ENCODE measurements around the gene NR3C1. TPM values are rescaled to one million over a fixed set of nuclear protein-coding genes. Genes with fewer than 3 reads are reported as not detected.

NR3C1 gene
- 100 to 1,000 TPM in 3 of 5 experiments, 10 to 100 TPM in 2; 68.0 to 140 (median 121) TPM for total RNA-seq
- 10 to 100 TPM; 86.1 to 90.2 TPM for polyA plus RNA-seq
- 149 reads per million, percentile 90 among the genes with 10 or more reads in this experiment for total RNA-seq

- Histone ChIP-seq H3K27ac (ENCODE audit: low read depth, low read length) (peak within 1 kb of the TSS; percentile 91), H3K4me3 (ENCODE audit: low read length) (peak within 1 kb of the TSS; percentile 98), H3K27me3 (ENCODE audit: control insufficient read depth in 2 of 2, insufficient read depth in 2 of 2, low read length in 2 of 2) (no peaks in the 10 kb centered on the region), H3K4me1 (ENCODE audit: control insufficient read depth in 2 of 2, insufficient read depth in 2 of 2, low read length in 2 of 2) (peaks cover 17 to 29% of the 10 kb centered on the region in 2 donors), H3K9me3 (ENCODE audit: control insufficient read depth in 2 of 3, low read length in 3 of 3) (no peaks in the 10 kb centered on the region), H3K36me3 (ENCODE audit: control insufficient read depth in 2 of 3, insufficient read depth in 3 of 3, low read length in 3 of 3) (peaks cover 0 to 9% (median 0%) of the 10 kb centered on the region in 3 experiments)
- Mint-ChIP-seq H3K4me1 (peaks cover 30 to 48% (median 40%) of the 10 kb centered on the region in 7 donors), H3K27me3 (peaks cover 0 to 2% (median 0%) of the 10 kb centered on the region in 5 donors), H3K27ac (peak within 1 kb of the TSS; percentile 98 to 100 (median 99)), H3K9me3 (peaks cover 0 to 6% (median 0%) of the 10 kb centered on the region in 11 donors), H3K4me3 (peak within 1 kb of the TSS; percentile 93 to 99 (median 96)), H3K36me3 (peaks cover 4 to 37% (median 20%) of the 10 kb centered on the region in 5 donors)
- CTCF ChIA-PET = interaction anchor here (0.8 to 2.8 kb wide), 10 partner anchors 10 to 789 kb away, joined by 3 to 16 read pairs (median 4); no protein-coding TSS in a partner anchor
- intact Hi-C loops (cut with micrococcal nuclease) = loop anchor here (1.0 to 10.0 kb wide), 24 partner anchors 15 to 1789 kb away; partner anchors contain the start of genes DIAPH1 (in 1 of the 2), KCTD16 (in 1 of the 2) and YIPF5 (in 1 of the 2)
- peak; percentile 85 for ATAC-seq
- peak; percentile 83 to 92 (median 90) for DNase-seq
- POLR2A ChIA-PET = interaction anchor here (0.9 to 3.0 kb wide), 16 partner anchors 9 to 790 kb away, joined by 3 to 178 read pairs (median 4); partner anchors contain the start of genes KCTD16 and YIPF5
Measured at GRCh38 chr5:143403593-143404415, at the start of gene NR3C1. TSS of gene NR3C1 (minus strand) at chr5:143403686. CDS start at chr5:143400839, 2,847 bp downstream.

DNA sequence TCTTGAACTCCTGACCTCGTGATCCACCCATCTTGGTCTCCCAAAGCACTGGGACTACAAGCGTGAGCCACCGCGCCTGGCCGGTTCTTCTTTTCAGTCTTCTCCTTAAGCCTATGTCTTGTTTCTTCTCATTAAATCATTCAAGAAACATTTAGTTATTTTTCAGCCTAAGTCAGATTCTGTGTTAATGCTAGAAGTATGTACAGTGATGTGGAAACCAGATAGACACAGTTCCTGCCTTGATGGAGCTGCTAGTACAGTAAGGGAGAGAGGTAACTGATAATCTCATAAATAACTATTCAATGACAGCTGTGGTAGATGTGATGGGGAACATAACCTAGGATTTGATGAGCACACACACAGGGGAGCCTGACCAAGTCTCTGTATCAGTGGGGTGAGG, 46.3 kb upstream of the NR3C1 start:
- ATAC-seq (no peak), DNase-seq (no peak)
- no peak overlapping the region for H3K4me3 Mint-ChIP-seq
- H3K27me3 Mint-ChIP-seq = no peaks in the 10 kb centered on the region
- no peaks in the 10 kb centered on the region for H3K36me3 ChIP-seq (ENCODE audit: control insufficient read depth in 2 of 3, insufficient read depth in 3 of 3, low read length in 3 of 3)
- POLR2A ChIA-PET = no interaction called here
- no peaks in the 10 kb centered on the region for H3K27me3 ChIP-seq (ENCODE audit: control insufficient read depth in 2 of 2, insufficient read depth in 2 of 2, low read length in 2 of 2)
- H3K9me3 Mint-ChIP-seq = peaks cover 0 to 4% (median 0%) of the 10 kb centered on the region in 11 donors
- H3K36me3 Mint-ChIP-seq = peaks cover 0 to 1% (median 0%) of the 10 kb centered on the region in 5 donors
- no peak overlapping the region for H3K4me3 ChIP-seq (ENCODE audit: low read length)
- H3K27ac ChIP-seq (ENCODE audit: low read depth, low read length) = no peak overlapping the region
- peaks cover 0 to 3% of the 10 kb centered on the region in 2 donors for H3K4me1 ChIP-seq (ENCODE audit: control insufficient read depth in 2 of 2, insufficient read depth in 2 of 2, low read length in 2 of 2)
- H3K27ac Mint-ChIP-seq = no peak overlapping the region
- no peaks in the 10 kb centered on the region for H3K9me3 ChIP-seq (ENCODE audit: control insufficient read depth in 2 of 3, low read length in 3 of 3)
- intact Hi-C loops (cut with micrococcal nuclease) = no loop called here
- H3K4me1 Mint-ChIP-seq = peaks cover 0 to 18% (median 0%) of the 10 kb centered on the region in 7 donors
- CTCF ChIA-PET = no interaction called here

GRCh38 chr5:143448518-143448917, 45.0 kb upstream of the NR3C1 start:
- Histone ChIP-seq H3K4me3 (ENCODE audit: low read length) (no peak overlapping the region), H3K4me1 (ENCODE audit: control insufficient read depth in 2 of 2, insufficient read depth in 2 of 2, low read length in 2 of 2) (peaks cover 0 to 3% of the 10 kb centered on the region in 2 donors), H3K27me3 (ENCODE audit: control insufficient read depth in 2 of 2, insufficient read depth in 2 of 2, low read length in 2 of 2) (no peaks in the 10 kb centered on the region), H3K27ac (ENCODE audit: low read depth, low read length) (no peak overlapping the region), H3K36me3 (ENCODE audit: control insufficient read depth in 2 of 3, insufficient read depth in 3 of 3, low read length in 3 of 3) (no peaks in the 10 kb centered on the region), H3K9me3 (ENCODE audit: control insufficient read depth in 2 of 3, low read length in 3 of 3) (no peaks in the 10 kb centered on the region)
- DNase-seq (no peak), ATAC-seq (peak; percentile 57)
- POLR2A ChIA-PET = interaction anchor here (1.2 kb wide), 1 partner anchor 14 kb away, joined by 3 read pairs; no protein-coding TSS in a partner anchor
- peaks cover 0 to 4% (median 0%) of the 10 kb centered on the region in 11 donors for H3K9me3 Mint-ChIP-seq
- CTCF ChIA-PET = no interaction called here
- H3K27ac Mint-ChIP-seq = no peak overlapping the region
- peaks cover 0 to 3% (median 0%) of the 10 kb centered on the region in 5 donors for H3K27me3 Mint-ChIP-seq
- H3K4me3 Mint-ChIP-seq = no peak overlapping the region
- H3K36me3 Mint-ChIP-seq = peaks cover 0 to 1% (median 0%) of the 10 kb centered on the region in 5 donors
- intact Hi-C loops (cut with micrococcal nuclease) = no loop called here
- H3K4me1 Mint-ChIP-seq = peaks cover 0 to 18% (median 0%) of the 10 kb centered on the region in 7 donors

- peaks cover 0 to 1% (median 0%) of the 10 kb centered on the region in 5 donors for H3K36me3 Mint-ChIP-seq
- no peak overlapping the region for H3K4me3 Mint-ChIP-seq
- ChIA-PET CTCF (no interaction called here), POLR2A (interaction anchor here (1.2 kb wide), 1 partner anchor 13 kb away, joined by 3 read pairs; no protein-coding TSS in a partner anchor)
- H3K27ac Mint-ChIP-seq = no peak overlapping the region
- Histone ChIP-seq H3K36me3 (ENCODE audit: control insufficient read depth in 2 of 3, insufficient read depth in 3 of 3, low read length in 3 of 3) (no peaks in the 10 kb centered on the region), H3K4me3 (ENCODE audit: low read length) (no peak overlapping the region), H3K9me3 (ENCODE audit: control insufficient read depth in 2 of 3, low read length in 3 of 3) (no peaks in the 10 kb centered on the region), H3K27ac (ENCODE audit: low read depth, low read length) (no peak overlapping the region), H3K4me1 (ENCODE audit: control insufficient read depth in 2 of 2, insufficient read depth in 2 of 2, low read length in 2 of 2) (peaks cover 0 to 3% of the 10 kb centered on the region in 2 donors), H3K27me3 (ENCODE audit: control insufficient read depth in 2 of 2, insufficient read depth in 2 of 2, low read length in 2 of 2) (no peaks in the 10 kb centered on the region)
- ATAC-seq = no peak
- H3K4me1 Mint-ChIP-seq = peaks cover 0 to 18% (median 0%) of the 10 kb centered on the region in 7 donors
- intact Hi-C loops (cut with micrococcal nuclease) = no loop called here
- peaks cover 0 to 4% (median 0%) of the 10 kb centered on the region in 11 donors for H3K9me3 Mint-ChIP-seq
- no peak for DNase-seq
- peaks cover 0 to 3% (median 0%) of the 10 kb centered on the region in 5 donors for H3K27me3 Mint-ChIP-seq
Measured at GRCh38 chr5:143447983-143448382, 44.5 kb upstream of the NR3C1 start.

- Histone ChIP-seq H3K27me3 (ENCODE audit: control insufficient read depth in 2 of 2, insufficient read depth in 2 of 2, low read length in 2 of 2) (no peaks in the 10 kb centered on the region), H3K36me3 (ENCODE audit: control insufficient read depth in 2 of 3, insufficient read depth in 3 of 3, low read length in 3 of 3) (no peaks in the 10 kb centered on the region), H3K4me1 (ENCODE audit: control insufficient read depth in 2 of 2, insufficient read depth in 2 of 2, low read length in 2 of 2) (peaks cover 0 to 3% of the 10 kb centered on the region in 2 donors), H3K9me3 (ENCODE audit: control insufficient read depth in 2 of 3, low read length in 3 of 3) (no peaks in the 10 kb centered on the region), H3K4me3 (ENCODE audit: low read length) (no peak overlapping the region), H3K27ac (ENCODE audit: low read depth, low read length) (no peak overlapping the region)
- H3K4me3 Mint-ChIP-seq = no peak overlapping the region
- DNase-seq (no peak), ATAC-seq (peak; percentile 54)
- H3K9me3 Mint-ChIP-seq = peaks cover 0 to 4% (median 0%) of the 10 kb centered on the region in 11 donors
- peaks cover 0 to 18% (median 0%) of the 10 kb centered on the region in 7 donors for H3K4me1 Mint-ChIP-seq
- CTCF ChIA-PET = interaction anchor here (0.6 to 0.7 kb wide), 2 partner anchors 13 to 101 kb away, joined by 3 read pairs; no protein-coding TSS in a partner anchor
- intact Hi-C loops (cut with micrococcal nuclease) = no loop called here
- peak overlapping the region in 1 of 9 donors; percentile 9 for H3K27ac Mint-ChIP-seq
- POLR2A ChIA-PET = interaction anchor here (0.7 to 1.2 kb wide), 2 partner anchors 8 to 12 kb away, joined by 4 to 5 read pairs; no protein-coding TSS in a partner anchor
- peaks cover 0 to 1% (median 0%) of the 10 kb centered on the region in 5 donors for H3K36me3 Mint-ChIP-seq
- H3K27me3 Mint-ChIP-seq = peaks cover 0 to 3% (median 0%) of the 10 kb centered on the region in 5 donors
Measured at GRCh38 chr5:143446535-143447226, 43.2 kb upstream of the NR3C1 start.

GRCh38 chr5:143445776-143446175, 42.3 kb upstream of the NR3C1 start:
- Histone ChIP-seq H3K9me3 (ENCODE audit: control insufficient read depth in 2 of 3, low read length in 3 of 3) (no peaks in the 10 kb centered on the region), H3K36me3 (ENCODE audit: control insufficient read depth in 2 of 3, insufficient read depth in 3 of 3, low read length in 3 of 3) (no peaks in the 10 kb centered on the region), H3K4me3 (ENCODE audit: low read length) (no peak overlapping the region), H3K27ac (ENCODE audit: low read depth, low read length) (no peak overlapping the region), H3K4me1 (ENCODE audit: control insufficient read depth in 2 of 2, insufficient read depth in 2 of 2, low read length in 2 of 2) (peaks cover 0 to 3% of the 10 kb centered on the region in 2 donors), H3K27me3 (ENCODE audit: control insufficient read depth in 2 of 2, insufficient read depth in 2 of 2, low read length in 2 of 2) (no peaks in the 10 kb centered on the region)
- ChIA-PET CTCF (interaction anchor here (0.7 to 1.0 kb wide), 2 partner anchors 14 to 758 kb away, joined by 3 read pairs; no protein-coding TSS in a partner anchor), POLR2A (interaction anchor here (0.7 to 1.2 kb wide), 2 partner anchors 9 to 11 kb away, joined by 4 to 5 read pairs; no protein-coding TSS in a partner anchor)
- DNase-seq = no peak
- Mint-ChIP-seq H3K36me3 (no peaks in the 10 kb centered on the region), H3K4me1 (peaks cover 0 to 18% (median 0%) of the 10 kb centered on the region in 7 donors), H3K27ac (no peak overlapping the region), H3K4me3 (no peak overlapping the region), H3K27me3 (peaks cover 0 to 3% (median 0%) of the 10 kb centered on the region in 5 donors), H3K9me3 (peaks cover 0 to 1% (median 0%) of the 10 kb centered on the region in 11 donors)
- no peak for ATAC-seq
- intact Hi-C loops (cut with micrococcal nuclease) = no loop called here

Data from naive thymus-derived CD4-positive, alpha-beta T cell (primary cell).